Activated naive CD4-positive, alpha-beta T cell treated with anti-CD3 and anti-CD28 coated beads, Interleukin-2, amount 50 U/mL, for 72 hours (primary cell): ENCODE data around the gene GMDS. TPM values are rescaled to one million over a fixed set of nuclear protein-coding genes. Genes with fewer than 3 reads are reported as not detected.

Source experiments
- ATAC-seq, 2 donors: fragments of 150-1000 bp; cut with Tn5 transposase; 2 replicates each; pipeline ENCODE4 v1.10.0; 2021; ENCODE audit warnings: mild to moderate bottlenecking in 2 of 2, moderate library complexity in 2 of 2
- DNase-seq, 2 donors: peaks; one replicate each; pipeline ENCODE4 v3.0.0; 2021 to 2022; ENCODE audit warnings: low spot score in 2 of 2
- H3K27ac Mint-ChIP-seq, 2 donors: one replicate each; pipeline ENCODE4 v1.8.0; 2022; ENCODE audit warnings: mild to moderate bottlenecking in 2 of 2, mixed read lengths in 2 of 2
- H3K36me3 Mint-ChIP-seq, 2 donors: one replicate each; pipeline ENCODE4 v1.8.0; 2022; ENCODE audit warnings: mixed read lengths in 2 of 2
- H3K9me3 Mint-ChIP-seq, 2 donors: one replicate each; pipeline ENCODE4 v1.8.0; 2022; ENCODE audit warnings: mixed read lengths in 2 of 2
- total RNA-seq, 2 donors: library from RNA; stranded (reverse); gene quantifications; one replicate each; pipeline ENCODE4 v1.2.3, GENCODE V29; 2022

The GMDS gene
- total RNA-seq, 2 donors from 2014 or later, result 23.9 to 37.6 TPM

- no peak for DNase-seq
- no peaks in the 10 kb centered on the region for H3K36me3 Mint-ChIP-seq
- no peak for ATAC-seq
- no peak overlapping the region for H3K27ac Mint-ChIP-seq
- no peaks in the 10 kb centered on the region for H3K9me3 Mint-ChIP-seq
Observed at GRCh38 chr6:1796706-1797529, 448.5 kb downstream of the GMDS start.

- no peaks in the 10 kb centered on the region for H3K9me3 Mint-ChIP-seq
- H3K36me3 Mint-ChIP-seq, result no peaks in the 10 kb centered on the region
- ATAC-seq (no peak), DNase-seq (no peak)
- H3K27ac Mint-ChIP-seq, result no peak overlapping the region
Observed at GRCh38 chr6:1795910-1796309, 449.5 kb downstream of the GMDS start.

- Mint-ChIP-seq H3K27ac (no peak overlapping the region), H3K36me3 (no peaks in the 10 kb centered on the region), H3K9me3 (no peaks in the 10 kb centered on the region)
- ATAC-seq, result no peak
- DNase-seq, result no peak
Observed at GRCh38 chr6:1792989-1793388, 452.4 kb downstream of the GMDS start.

GRCh38 chr6:1790684-1791083 is 454.7 kb downstream of the GMDS start:
- ATAC-seq, result no peak
- Mint-ChIP-seq H3K36me3 (no peaks in the 10 kb centered on the region), H3K9me3 (no peaks in the 10 kb centered on the region), H3K27ac (no peak overlapping the region)
- no peak for DNase-seq

GRCh38 chr6:1789092-1789491 is 456.3 kb downstream of the GMDS start:
- DNase-seq, result no peak
- H3K27ac Mint-ChIP-seq, result no peak overlapping the region
- H3K9me3 Mint-ChIP-seq, result no peaks in the 10 kb centered on the region
- peaks cover 0 to 4% of the 10 kb centered on the region in 2 donors for H3K36me3 Mint-ChIP-seq
- ATAC-seq, result no peak

GRCh38 chr6:1787894-1788293 is 457.5 kb downstream of the GMDS start:
- no peak overlapping the region for H3K27ac Mint-ChIP-seq
- DNase-seq (no peak), ATAC-seq (no peak)
- no peaks in the 10 kb centered on the region for H3K9me3 Mint-ChIP-seq
- peaks cover 0 to 4% of the 10 kb centered on the region in 2 donors for H3K36me3 Mint-ChIP-seq

- ATAC-seq, result peak; percentile 56 to 74
- no peak for DNase-seq
- Mint-ChIP-seq H3K9me3 (no peaks in the 10 kb centered on the region), H3K36me3 (peaks cover 0 to 4% of the 10 kb centered on the region in 2 donors), H3K27ac (no peak overlapping the region)
Observed at GRCh38 chr6:1786455-1787453, 458.7 kb downstream of the GMDS start.

- peaks cover 0 to 4% of the 10 kb centered on the region in 2 donors for H3K36me3 Mint-ChIP-seq
- DNase-seq, result no peak
Observed at GRCh38 chr6:1784422-1784884, 461.0 kb downstream of the GMDS start.

GRCh38 chr6:1781817-1782184 is 463.6 kb downstream of the GMDS start:
- ATAC-seq (no peak), DNase-seq (no peak)
- Mint-ChIP-seq H3K36me3 (peaks cover 0 to 4% of the 10 kb centered on the region in 2 donors), H3K27ac (no peak overlapping the region), H3K9me3 (no peaks in the 10 kb centered on the region)

More at GRCh38 chr6:1784422-1784884, 461.0 kb downstream of the GMDS start:
- Mint-ChIP-seq H3K27ac (no peak overlapping the region), H3K9me3 (no peaks in the 10 kb centered on the region)
- no peak for ATAC-seq

- H3K9me3 Mint-ChIP-seq, result no peaks in the 10 kb centered on the region
- no peak for DNase-seq
- no peak overlapping the region for H3K27ac Mint-ChIP-seq
- ATAC-seq, result no peak
- peaks cover 0 to 4% of the 10 kb centered on the region in 2 donors for H3K36me3 Mint-ChIP-seq
Observed at GRCh38 chr6:1781152-1781816, 464.1 kb downstream of the GMDS start.

- Mint-ChIP-seq H3K36me3 (peaks cover 0 to 2% of the 10 kb centered on the region in 2 donors), H3K9me3 (no peaks in the 10 kb centered on the region), H3K27ac (no peak overlapping the region)
- no peak for ATAC-seq
- DNase-seq, result no peak
Observed at GRCh38 chr6:1780251-1780867, 465.0 kb downstream of the GMDS start.

GRCh38 chr6:1778686-1779235 is 466.6 kb downstream of the GMDS start:
- no peak for ATAC-seq
- DNase-seq, result no peak
- H3K27ac Mint-ChIP-seq, result no peak overlapping the region
- no peaks in the 10 kb centered on the region for H3K9me3 Mint-ChIP-seq
- no peaks in the 10 kb centered on the region for H3K36me3 Mint-ChIP-seq

GRCh38 chr6:1777921-1778685 is 467.3 kb downstream of the GMDS start:
- no peak for ATAC-seq
- Mint-ChIP-seq H3K9me3 (no peaks in the 10 kb centered on the region), H3K27ac (no peak overlapping the region), H3K36me3 (no peaks in the 10 kb centered on the region)
- DNase-seq, result no peak

GRCh38 chr6:1775441-1775840 is 470.0 kb downstream of the GMDS start:
- ATAC-seq (no peak), DNase-seq (no peak)
- Mint-ChIP-seq H3K36me3 (peaks cover 0 to 9% of the 10 kb centered on the region in 2 donors), H3K27ac (peak overlapping the region in 1 of 2 donors; percentile 22), H3K9me3 (no peaks in the 10 kb centered on the region)

GRCh38 chr6:1774226-1774915 is 471.0 kb downstream of the GMDS start:
- ATAC-seq, result no peak
- no peak overlapping the region for H3K27ac Mint-ChIP-seq

More at GRCh38 chr6:1774226-1774915, 471.0 kb downstream of the GMDS start:
- no peak for DNase-seq
- no peaks in the 10 kb centered on the region for H3K9me3 Mint-ChIP-seq
- H3K36me3 Mint-ChIP-seq, result peaks cover 0 to 9% of the 10 kb centered on the region in 2 donors
